Measurements from ENCODE around the gene SPARCL1.
"Not testable (repeated sequence)": the region's sequence is repeated elsewhere in the genome, so short reads cannot be mapped to it uniquely, and the experiment has no call there.

SPARCL1 gene

DNA sequence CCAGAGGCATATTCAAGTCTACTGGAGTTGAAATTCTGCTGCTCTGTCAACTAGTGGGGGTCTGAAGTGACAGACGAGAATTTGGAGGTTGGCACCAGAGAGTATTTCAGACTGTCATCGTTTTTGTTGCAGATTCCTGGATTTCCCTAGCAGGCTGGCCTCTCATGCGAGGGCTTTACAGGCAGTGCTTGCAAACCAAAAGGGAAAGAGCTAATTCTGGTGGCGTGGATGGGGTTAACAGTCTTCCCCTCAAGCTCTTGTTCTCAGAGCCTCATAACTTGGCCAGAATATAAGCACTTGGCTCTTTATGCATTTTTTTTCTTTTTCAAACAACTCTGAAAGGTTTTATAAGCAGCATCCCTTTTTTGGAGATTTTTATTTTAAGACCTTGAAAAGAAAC is at the start of gene SPARCL1:
TSS of gene SPARCL1 (minus strand) at position 190 of the 400 bp plus-strand sequence. CDS start 29,802 bp downstream, outside the sequence.
- in situ Hi-C loops (cut with MboI; ENCODE audit: low sequenced_read_pairs), result no loop called here

DNA sequence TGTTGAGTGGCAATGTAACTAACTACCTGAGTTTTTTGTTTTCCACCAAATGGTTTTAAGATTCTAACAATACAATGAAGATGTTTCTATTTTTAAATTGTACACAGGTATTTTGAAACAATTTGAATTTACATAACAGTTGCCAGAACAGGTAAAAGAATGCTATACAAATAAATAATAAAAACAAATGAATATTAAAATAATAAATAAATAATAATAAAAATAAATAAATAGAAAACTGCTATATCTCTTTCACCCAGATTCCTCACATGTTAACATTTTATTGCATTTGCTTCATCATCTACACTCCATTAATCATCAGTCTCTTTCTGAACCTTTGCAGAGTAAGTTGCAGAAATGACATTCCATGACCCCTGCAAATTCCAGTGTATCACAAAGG is 46.8 kb upstream of the SPARCL1 start:
- in situ Hi-C loops (cut with MboI; ENCODE audit: low sequenced_read_pairs), result no loop called here

- in situ Hi-C loops (cut with MboI; ENCODE audit: low sequenced_read_pairs), result no loop called here
Measured at GRCh38 chr4:87575408-87575807, 46.2 kb upstream of the SPARCL1 start.

DNA sequence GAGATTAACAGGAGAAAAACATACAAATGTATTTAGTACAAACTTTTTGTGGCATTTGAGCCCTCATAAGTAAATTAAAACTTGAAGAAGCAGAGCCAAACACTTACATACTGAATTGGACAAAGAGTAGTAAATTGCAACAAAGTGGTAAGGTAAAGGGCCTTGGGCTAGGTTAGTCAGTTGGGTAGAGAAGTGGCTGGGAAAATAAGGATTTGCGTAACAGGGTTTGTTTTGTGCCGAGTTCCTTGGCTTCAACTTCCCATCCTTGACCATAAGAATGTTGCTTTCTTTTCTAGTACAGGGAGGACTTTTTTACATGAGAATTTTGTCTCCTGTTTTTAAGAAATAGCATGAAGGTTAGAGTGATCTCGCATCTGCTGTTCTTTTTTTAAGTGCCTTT is 45.8 kb upstream of the SPARCL1 start:
- in situ Hi-C loops (cut with MboI; ENCODE audit: low sequenced_read_pairs), result no loop called here

GRCh38 chr4:87574376-87574775 is 45.2 kb upstream of the SPARCL1 start:
- in situ Hi-C loops (cut with MboI; ENCODE audit: low sequenced_read_pairs), result not testable (repeated sequence)

DNA sequence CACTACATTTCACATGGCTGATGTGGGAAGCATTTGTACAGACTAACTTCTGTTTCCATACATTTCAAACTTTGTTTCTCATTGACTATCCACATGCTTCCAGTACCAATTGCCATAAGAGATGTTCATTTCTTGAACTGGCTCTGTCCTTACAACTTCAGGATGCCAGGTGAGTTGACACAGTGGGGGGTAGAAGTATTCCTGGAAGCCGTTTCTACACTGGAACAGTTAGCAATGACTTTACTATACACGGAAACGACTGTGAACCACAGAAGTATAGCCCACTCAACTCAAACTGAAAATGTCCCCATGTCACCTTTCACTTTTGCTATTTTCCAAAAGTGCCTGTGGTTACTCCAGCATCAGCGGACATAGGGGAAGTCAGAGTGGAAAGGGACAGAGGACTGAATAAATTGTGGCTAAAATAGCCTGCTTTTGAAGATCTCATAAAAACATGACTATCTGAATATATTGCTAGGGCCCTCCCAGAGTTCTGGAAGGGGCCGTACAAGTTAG is 41.2 kb upstream of the SPARCL1 start:
- in situ Hi-C loops (cut with MboI; ENCODE audit: low sequenced_read_pairs), result no loop called here

DNA sequence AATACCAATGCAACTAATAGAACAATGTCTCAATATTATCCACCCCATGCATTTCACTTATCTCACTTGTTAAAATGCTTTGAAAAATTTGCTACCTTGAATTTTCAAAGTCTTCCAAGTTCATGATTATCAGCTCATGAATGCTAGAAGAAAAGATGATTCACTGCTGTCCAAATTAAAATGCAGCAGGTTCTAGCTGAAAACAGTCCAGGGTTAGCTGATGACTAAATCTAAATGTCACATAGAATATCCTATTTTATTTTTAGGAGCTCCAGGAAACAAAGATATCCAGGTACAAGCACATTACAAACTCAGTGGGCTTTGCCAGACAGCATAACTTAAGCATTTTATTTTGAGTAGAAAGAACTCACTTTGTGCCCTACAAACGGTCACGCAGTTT is 38.0 kb upstream of the SPARCL1 start:
- in situ Hi-C loops (cut with MboI; ENCODE audit: low sequenced_read_pairs), result no loop called here

DNA sequence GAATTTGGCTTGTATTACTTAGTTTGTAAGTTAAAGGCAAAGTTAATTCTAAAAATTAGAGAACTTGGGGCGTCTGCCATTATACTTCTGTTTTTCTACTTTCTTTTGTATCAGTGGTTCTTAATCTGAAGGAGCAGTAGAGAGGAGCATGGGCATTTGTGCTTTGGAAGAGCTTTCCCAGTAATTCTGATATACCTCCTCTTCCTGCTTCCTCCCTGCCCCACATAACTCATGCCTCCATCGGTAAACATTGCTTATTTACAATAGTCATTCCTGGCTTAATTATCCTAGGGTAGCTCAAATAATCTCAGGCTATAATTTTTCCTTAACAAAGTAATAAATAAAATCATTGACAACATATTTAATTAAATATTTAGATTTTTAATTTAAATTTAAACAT is 37.1 kb upstream of the SPARCL1 start:
- in situ Hi-C loops (cut with MboI; ENCODE audit: low sequenced_read_pairs), result no loop called here

- in situ Hi-C loops (cut with MboI; ENCODE audit: low sequenced_read_pairs), result no loop called here
Measured at GRCh38 chr4:87565746-87566145, 36.6 kb upstream of the SPARCL1 start.

DNA sequence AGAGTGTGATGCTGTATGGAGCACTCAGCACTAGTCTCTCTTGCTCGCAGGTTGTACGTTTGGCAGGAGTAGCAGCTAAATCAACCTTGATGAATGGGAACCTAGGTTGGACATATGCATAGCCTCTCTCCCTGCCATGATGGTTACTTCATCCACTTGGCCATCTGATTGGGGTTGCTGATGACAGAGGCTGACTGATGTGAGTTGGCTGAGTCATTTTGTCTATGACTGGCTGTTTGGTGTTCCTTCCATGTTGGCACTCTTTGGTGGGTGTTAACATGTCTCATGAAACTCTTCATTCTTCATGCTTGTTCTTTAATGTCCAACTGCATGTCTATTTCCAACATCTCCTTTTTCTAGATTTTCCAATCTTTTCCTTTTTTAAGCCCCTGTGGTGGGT is 31.6 kb upstream of the SPARCL1 start:
- in situ Hi-C loops (cut with MboI; ENCODE audit: low sequenced_read_pairs), result no loop called here

DNA sequence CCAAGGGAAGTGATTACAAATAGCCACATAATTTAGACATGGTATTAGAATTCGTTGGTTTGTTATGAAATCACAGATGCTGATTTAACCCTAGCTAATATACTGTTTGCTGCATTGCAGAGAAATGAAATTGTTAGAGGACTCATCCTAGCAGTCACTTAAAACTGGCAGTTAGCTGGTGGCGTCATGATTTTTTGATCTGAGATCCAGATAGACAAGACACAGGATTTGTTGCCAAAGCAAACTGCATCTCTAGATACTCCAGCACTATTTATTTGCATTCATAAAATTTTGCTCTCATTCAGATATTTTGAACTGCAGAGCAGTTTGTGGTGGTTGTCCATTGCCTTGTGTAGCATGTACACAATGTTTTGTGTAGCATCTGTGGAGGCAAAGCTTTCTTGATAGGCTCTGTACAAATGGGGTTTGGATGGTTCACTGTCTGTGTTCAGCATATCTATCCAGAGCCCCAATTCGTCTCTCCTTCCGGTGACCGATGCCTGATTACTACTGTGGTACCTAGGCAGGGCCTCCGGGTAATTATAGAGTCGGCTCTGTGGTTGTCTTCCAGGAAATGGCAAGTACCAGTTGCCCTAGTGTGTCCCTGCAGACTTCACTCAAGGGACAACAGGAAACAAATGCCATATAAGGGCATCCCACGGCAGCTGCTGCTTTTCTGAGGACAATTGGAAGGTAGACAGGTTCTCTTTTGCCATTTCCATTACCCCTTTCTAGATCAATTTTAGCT is 30.1 kb upstream of the SPARCL1 start:
- in situ Hi-C loops (cut with MboI; ENCODE audit: low sequenced_read_pairs), result no loop called here

GRCh38 chr4:87557348-87557747 is 28.2 kb upstream of the SPARCL1 start:
- in situ Hi-C loops (cut with MboI; ENCODE audit: low sequenced_read_pairs), result no loop called here

DNA sequence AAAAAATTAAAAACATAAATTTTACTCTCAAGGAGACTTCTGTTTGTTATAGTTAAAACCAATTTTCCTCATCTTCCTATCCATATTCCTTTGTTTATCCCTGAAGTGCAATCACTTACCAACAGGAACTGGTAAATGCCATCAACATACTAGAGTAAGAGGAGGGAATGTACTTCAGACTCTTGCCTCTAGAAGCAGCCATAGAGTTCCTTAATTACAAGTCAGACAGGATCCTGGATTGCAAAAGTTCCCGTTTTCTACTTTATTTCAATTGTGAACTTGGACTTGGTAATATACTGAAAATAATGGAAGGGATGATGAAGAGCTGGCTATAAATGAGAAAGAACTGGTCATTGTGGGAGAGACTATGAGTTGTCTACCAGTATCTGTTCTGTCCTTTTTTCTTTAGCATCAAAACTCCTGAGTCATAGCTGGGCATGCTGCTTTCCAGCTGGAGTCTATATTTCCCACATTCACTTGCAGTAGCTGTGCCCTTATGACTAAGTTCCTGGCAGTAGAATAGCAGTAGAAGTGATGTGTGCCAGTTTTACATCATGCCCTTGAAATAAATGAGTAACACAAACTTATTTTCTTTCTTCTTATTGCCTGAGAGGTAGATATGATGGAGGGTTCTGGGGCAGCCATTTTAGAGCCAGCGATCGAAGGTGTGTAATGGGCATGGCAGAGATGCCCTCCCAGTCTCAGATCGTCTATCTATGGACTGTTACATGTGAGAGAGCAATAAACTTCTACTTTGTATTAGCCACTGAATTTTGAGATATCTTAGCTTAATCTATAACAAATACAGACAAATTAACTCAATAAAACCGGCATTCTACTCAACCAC is 26.8 kb upstream of the SPARCL1 start:
- in situ Hi-C loops (cut with MboI; ENCODE audit: low sequenced_read_pairs), result no loop called here

DNA sequence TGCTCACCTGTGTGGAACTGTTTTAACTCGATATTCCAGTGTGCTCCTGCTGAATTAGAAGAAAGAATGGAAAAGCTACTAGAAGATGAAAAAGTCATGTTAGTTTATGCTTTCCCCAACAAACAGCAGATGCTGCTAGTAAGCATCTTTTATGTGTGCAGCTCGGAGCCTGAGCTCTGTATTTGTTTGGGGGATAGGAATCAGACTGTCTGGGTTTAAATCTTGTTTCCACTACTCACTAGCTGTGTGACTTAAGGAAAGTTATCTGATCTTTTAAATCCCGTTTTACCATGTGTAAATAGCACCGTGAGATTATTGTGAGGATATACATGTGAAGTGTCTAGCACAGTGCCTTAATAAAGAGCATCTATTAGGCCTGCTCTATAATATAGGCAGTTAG is 24.0 kb upstream of the SPARCL1 start:
- in situ Hi-C loops (cut with MboI; ENCODE audit: low sequenced_read_pairs), result no loop called here

- in situ Hi-C loops (cut with MboI; ENCODE audit: low sequenced_read_pairs), result no loop called here
Measured at GRCh38 chr4:87551361-87551760, 22.2 kb upstream of the SPARCL1 start.

GRCh38 chr4:87547016-87547708 is 18.0 kb upstream of the SPARCL1 start:
- in situ Hi-C loops (cut with MboI; ENCODE audit: low sequenced_read_pairs), result no loop called here

DNA sequence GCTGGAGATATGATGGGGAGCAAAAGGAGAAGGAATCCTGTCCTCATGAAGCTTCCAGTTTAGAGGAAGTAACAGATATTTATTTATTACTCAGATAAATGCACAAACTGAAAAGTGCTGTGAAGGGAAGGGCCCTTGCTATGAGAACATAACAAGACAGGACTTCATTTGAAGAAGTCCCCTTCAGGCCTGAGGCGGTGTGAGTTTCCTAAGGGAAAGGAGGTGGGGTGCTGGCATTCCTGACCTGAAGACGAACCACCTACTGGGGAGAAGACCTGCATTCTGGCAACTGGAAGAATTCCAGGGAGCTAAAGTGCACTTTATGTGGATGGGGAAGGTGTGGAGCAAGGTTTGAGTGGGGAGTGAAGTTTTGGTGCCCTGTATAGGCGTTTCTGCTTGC is 15.9 kb upstream of the SPARCL1 start:
- in situ Hi-C loops (cut with MboI; ENCODE audit: low sequenced_read_pairs), result no loop called here

GRCh38 chr4:87543835-87544461 is 14.8 kb upstream of the SPARCL1 start:
- in situ Hi-C loops (cut with MboI; ENCODE audit: low sequenced_read_pairs), result no loop called here

GRCh38 chr4:87542734-87543312 is 13.6 kb upstream of the SPARCL1 start:
- in situ Hi-C loops (cut with MboI; ENCODE audit: low sequenced_read_pairs), result no loop called here

- in situ Hi-C loops (cut with MboI; ENCODE audit: low sequenced_read_pairs), result no loop called here
Measured at GRCh38 chr4:87541956-87542709, 13.0 kb upstream of the SPARCL1 start.

All from HL-60/S4 treated with retinoic acid at 250 ng/mL for 4 days and 3 days (cell line).